VCaP (cell line): Measurements from ENCODE around the gene PDIA2.

Source experiments
- H3K27ac ChIP-seq: fragments of 450-650 bp; 2 replicates; pipeline ENCODE4 v1.5.1; 2017
- CTCF ChIP-seq: fragments of 450-650 bp; conservative IDR thresholded peaks from 2 replicates; pipeline ENCODE4 v1.5.1; 2017; ENCODE audit warnings: mild to moderate bottlenecking, moderate library complexity

Gene PDIA2

DNA sequence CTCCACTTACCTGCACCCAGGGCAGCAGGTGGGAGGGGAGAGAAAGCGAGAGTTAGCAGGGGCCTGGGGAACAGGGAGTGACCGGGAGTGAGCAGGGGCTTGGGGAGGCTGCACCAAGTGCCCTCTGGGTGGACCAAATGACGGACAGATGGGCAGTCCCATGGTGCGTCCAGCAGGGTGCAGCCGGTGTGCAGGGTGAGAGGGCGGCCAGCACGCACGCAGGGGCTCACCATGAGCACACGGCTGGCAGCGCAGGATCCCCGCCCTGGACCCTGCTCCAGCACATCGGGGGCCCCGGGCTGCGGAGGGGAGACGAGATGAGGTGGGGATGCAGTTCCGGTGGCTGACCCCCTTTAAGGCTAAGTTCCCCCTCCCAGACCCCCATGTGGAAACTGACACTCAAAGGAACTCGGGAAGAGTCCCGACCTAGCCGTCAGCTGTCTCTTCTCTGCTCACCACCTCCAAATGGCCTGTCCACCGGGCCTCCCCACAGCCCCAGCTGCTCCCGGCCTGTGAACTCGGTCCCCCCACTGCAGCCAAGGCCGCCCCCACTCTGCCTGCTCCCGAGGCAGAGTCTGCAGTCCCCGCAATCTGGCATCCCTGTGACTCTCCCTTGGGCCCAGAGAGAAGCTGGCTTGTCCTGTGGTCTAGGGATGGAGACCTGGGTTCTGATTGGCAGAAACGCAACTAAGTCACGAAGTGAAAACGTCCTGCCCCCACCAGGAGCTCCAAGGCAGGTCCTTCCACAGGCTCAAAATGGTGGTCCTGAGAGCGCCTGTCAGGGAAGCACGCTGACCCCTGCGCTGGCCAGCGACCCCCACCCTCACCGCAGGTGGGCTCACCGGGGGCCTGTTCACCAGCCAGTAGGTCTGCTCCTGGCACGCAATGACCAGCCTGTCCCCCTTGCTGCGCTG is 10.1 kb upstream of the PDIA2 start:
- no peak for TF ChIP-seq CTCF
- no peak overlapping the region for H3K27ac ChIP-seq

- TF ChIP-seq CTCF = no peak
- H3K27ac ChIP-seq = peak overlapping the region; percentile 71; the same call in 1 of the 2 replicates
Measured at GRCh38 chr16:273547-274421, 9.2 kb upstream of the PDIA2 start.

GRCh38 chr16:275041-275641 is 7.8 kb upstream of the PDIA2 start:
- no peak for TF ChIP-seq CTCF
- H3K27ac ChIP-seq = peak overlapping the region; percentile 71

DNA sequence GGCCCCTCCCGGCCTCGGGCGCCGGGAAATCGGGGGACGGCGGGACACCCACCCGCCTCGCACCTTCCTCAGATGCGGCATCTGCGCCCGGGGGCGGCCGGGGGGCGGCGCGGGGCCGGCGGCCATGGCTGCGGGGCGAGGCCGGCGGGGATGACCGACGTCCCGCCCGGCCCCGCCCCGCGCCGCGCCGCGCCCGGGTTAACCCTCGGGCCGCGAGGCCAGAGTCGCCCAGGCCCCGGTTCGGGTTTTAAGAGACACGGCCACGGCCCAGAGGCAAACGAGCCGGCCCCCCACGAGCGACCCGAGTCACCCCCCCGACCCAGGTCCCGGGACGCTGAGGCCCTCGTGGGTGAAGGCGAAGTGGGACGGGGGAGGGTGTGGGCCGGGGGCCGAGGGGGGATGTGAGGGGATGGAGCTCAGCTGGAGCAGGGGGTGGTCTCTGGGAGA is 7.2 kb upstream of the PDIA2 start, which contains the start of gene RGS11:
Gene RGS11, minus strand, starts transcription at position 159 of the 447 bp plus-strand sequence. Its CDS starts 33 bp downstream, at position 126.
- H3K27ac ChIP-seq = peak within 1 kb of the TSS; percentile 71
- TF ChIP-seq CTCF = no peak

GRCh38 chr16:276426-277077 is 6.4 kb upstream of the PDIA2 start:
- no peak overlapping the region for H3K27ac ChIP-seq

DNA sequence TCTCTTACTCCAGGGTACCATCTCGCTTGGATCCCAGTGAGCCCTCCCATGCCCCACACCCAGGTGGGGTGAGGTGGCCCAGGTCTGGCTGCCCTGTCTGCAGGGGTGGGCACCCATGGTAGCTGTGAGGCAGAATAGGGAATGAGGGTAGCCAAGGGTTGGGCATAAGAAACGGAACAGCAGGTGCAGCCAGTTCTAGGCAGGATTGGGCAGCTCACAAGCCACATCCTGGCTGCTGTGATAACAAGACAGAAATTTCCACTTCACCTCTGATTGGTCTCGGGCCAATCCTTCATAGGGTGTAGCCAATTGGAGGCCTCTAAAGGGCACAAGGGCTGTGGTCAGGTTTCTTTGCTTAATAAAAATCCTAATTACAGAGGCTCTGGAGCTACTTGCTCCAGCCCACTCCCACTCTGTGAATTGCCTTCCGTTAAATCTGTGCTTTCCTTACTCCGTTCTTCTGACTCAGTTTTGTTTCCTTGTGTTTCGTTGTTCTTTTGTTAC is 4.0 kb upstream of the PDIA2 start:
- H3K27ac ChIP-seq = peak overlapping the region; percentile 69
- TF ChIP-seq CTCF = no peak

More at GRCh38 chr16:276426-277077, 6.4 kb upstream of the PDIA2 start:
- TF ChIP-seq CTCF = no peak
